ENCODE data around the gene LRFN3.

GRCh38 chr19:35960432-35960972, 24.3 kb downstream of the LRFN3 start:
- TF ChIP-seq ZFP36 (IDR thresholded peaks at IDR 0.05; ENCODE audit: borderline replicate concordance, low read depth, low read length, partially characterized antibody) (no peak), CBFB (CRISPR knock-in tag; IDR thresholded peaks at IDR 0.05) (no peak), MYC (CRISPR knock-in tag; IDR thresholded peaks at IDR 0.05; ENCODE audit: borderline replicate concordance) (no peak)

Data from HepG2 (cell line).